HG03280 (cell line): ENCODE results near the gene TIMP2.
"Not testable (repeated sequence)": the region's sequence is repeated elsewhere in the genome, so short reads cannot be mapped to it uniquely, and the experiment has no call there.

Source experiments
- ATAC-seq: cut with Tn5 transposase; IDR thresholded peaks from one replicate; pipeline ENCODE4 v1.9.1; 2021; ENCODE audit warnings: mild to moderate bottlenecking, moderate library complexity; ENCODE audit not compliant: unreplicated experiment

TIMP2 gene, protein sequence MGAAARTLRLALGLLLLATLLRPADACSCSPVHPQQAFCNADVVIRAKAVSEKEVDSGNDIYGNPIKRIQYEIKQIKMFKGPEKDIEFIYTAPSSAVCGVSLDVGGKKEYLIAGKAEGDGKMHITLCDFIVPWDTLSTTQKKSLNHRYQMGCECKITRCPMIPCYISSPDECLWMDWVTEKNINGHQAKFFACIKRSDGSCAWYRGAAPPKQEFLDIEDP

DNA sequence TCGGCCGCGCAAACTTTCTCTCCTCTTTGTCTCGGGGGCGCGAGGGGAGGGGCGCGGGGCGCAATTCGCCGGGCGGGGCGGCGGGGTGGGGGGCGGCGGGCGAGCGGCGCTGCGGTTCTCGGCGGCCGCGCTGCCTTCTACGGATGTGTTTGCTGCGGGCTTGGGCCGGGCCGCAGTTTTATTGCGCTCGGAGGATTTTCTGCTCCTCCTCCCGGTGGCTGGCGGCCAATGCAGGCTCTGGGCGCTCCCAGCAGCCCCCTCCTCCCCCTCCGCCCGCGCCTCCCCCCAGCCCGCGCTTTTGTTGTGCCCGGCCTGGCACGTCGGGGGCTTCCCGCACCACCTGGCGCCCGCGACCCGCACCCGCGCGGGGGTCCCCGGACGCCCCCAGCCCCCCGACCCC lies at the start of gene TIMP2:
TSS of gene TIMP2 (minus strand) at position 154 of the 400 bp plus-strand sequence. CDS start 299 bp downstream, outside the sequence.
- ATAC-seq: no peak

DNA sequence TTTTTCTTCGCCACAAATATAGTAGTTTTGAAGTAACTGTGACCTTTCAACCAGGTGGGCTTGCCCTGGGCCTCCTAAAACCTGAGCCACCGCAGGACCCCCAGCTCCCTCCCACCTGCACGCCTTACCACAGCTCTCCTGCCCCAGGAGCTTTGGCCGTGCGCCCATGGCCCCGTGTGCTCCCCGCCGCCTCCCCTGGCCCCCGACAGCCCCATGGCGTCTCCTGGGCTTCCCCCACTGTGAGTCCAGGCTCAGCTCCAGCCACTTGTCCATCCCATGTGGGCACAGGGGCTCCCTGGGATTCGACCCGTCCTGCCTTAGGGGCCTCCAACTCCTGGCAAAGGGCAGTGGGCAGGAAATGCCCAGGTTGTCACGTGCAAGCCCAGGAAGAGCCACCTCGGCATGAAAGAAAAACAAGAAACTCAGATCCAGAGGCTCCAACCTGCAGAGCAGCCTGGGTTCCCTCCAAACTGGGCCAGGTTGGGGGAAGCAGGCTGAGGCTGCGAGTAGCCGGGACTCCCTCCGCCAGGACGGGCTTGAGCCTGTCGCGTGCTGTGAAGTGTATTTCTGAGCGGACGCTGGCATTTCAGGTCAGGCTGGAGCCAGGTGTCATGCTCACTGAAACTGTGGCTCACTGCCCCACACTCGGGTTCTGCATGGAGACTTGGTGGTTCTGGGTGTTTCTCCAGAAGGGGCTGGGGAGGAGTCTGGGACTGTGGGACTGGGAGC lies 48.8 kb upstream of the TIMP2 start:
- ATAC-seq: no peak

DNA sequence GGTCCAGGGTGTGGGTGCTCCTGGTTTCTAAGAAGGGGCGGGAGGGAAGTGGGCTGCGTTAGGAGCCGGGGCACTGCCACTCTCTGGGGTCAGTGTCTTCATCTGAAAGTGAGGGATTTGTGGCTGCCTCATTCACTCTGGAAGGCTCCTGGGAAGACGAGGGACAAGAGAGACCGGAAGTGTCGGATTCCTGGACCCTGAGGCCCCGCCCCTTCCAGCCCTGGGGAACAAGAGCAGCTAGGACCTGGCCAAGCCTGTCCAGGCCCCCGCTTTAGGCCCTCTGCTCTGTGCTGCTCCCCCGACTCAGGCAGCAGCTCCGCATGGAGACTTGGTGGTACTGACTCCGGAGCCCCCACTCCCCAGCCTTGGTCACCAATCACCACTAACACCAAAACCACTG lies 48.0 kb upstream of the TIMP2 start:
- no peak for ATAC-seq

DNA sequence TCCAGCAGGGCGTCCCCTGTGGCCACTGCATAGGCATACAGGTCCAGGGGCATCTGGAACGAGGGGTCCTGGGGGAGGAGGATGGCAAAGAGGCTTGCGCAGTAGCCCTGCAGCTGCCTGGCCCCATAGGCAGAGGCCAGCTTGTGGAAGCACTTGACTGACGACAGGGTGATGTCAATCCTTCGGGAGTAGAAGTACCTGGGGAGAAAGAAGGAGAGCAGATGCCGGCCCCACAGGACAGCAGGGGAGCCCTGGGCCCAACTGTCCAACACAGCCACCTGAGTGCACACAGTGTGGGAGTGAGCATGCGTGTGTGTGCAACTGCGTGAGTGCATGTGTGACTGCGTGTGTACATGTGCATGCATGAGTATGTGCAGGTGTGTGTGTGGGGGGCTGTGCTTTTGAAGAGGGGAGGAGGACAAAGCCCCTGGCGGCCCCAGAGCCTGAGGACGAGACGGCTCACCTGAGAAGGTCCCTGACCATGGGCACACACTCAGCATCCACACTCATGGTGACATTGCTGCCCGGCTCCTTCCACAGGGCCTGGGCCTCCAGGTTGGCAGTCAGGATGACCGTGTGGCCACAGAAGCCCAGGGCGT lies 47.4 kb upstream of the TIMP2 start:
- no peak for ATAC-seq

DNA sequence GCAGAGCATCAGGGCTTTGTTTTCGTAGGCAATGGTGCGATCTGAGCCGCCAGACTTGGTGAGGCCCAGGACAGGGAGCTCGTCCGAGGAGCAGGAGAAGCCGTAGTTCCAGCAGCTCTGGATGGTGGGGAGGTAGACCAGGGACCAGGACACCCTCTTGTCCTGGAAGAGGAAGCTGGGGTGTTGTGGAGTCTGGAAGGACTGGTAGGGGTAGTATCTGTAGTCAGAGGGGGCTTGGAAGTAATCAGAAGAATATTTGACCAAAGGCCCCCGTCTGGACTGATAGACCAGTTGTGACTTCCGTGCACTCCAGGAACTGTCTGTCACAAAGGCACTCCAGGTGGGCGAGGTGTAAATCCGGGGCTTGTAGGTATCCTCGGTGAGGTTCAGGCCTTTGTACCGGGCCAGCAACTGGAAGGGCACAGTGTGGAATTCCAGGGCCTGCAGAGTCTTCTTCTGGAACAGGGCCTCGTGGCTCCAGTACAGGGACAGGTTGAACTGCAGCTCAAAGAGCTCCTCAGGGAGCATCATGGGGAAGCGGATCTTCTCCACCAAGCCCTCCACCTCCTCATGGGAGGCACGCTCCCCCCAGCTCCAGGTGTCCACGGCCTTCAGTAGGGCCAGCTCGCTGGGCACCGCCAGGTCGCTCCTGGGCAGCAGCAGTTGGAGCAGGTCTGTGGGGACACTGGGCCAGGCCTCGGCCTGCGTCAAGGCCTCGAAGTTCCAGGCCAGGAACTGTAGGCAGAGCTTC lies 46.7 kb upstream of the TIMP2 start:
- ATAC-seq: no peak

DNA sequence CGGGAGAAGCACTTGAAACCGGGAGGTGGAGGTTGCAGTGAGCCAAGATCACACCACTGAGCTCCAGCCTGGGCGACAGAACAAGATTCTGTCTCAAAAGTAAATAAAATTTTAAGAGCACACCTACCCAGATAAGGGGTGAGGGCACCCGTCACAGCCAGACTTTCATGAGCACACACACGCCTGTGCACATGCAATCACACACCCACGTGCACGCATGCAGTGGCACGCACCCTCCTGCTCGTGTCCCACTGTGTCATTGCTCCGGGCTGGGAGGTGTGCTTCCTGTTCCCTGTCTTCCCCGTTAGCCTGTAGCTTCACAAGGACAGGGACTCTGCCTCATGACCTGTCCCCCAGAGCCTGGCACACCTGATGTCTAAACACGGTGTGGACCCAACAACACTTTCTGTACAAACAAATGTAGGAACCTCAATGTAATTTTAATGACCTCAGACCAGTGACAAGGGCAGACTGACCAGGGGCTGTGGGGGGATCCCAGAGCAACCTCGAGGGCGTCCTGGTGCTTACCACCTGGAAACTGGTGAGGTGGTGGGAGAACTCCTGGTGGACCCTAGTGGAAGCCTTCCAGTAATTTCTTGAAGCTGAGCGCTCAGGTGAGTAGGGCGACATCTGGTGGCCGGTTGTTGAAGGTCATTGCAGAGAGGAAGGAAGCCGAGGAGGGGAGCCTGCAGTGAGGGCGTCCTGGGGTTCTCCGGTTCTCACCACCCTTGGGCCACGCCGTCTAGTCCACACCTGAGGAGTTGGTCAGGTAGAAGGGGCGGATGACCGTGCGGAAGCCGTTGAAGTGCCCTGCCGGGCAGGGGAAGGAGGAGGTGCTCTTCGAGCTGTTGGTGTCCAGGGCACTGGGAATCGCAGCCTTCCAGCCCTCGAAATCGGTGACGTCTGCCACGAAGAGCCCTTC lies 45.9 kb upstream of the TIMP2 start:
- ATAC-seq: no peak

DNA sequence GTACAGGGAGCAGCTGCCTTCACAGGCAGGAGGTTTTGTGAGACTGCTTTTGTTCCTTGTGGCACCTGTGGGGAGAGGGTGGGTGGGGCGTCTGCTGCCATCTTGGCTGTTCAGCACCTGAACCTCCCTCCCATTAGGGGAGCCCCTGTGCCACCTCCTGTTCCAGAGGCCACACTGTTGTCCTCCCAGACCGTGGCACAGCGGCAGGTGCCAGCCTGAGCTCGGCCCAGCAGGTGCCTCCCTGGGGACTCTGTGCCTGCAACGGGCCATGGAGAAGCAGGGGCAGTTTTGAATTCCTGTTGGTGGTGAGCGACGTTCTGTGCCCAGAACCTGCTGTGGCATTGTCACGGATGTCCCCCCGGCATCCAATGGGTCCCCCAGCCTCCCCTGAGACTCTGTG lies 44.7 kb upstream of the TIMP2 start:
- no peak for ATAC-seq

DNA sequence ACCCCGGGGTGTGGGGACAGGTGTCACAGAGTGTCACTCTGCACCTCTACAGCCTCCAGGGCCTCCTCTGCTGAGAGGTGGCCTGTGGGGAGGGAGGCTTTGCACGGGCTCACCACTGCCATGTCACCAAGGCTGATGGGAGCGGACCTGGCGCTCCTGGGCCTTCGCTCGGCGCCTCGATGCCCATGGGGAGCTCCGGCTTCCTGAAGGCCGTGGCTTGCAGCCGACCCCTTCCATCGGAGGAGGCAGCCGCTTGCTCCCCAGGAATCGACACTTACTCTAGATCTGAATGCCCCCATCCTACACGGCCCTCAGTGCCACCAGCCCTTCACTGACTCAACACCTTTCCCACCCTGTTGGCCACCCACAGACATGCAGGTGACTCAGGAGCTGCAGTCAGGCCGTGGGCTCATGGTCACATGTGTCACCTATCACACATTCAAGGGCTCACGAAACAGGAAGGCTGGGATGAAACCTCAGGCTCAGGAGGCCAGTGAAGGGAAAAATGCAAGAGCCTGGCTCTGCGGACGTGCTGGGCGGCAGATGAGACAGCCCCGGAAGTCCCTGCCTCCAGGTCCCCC lies 42.7 kb upstream of the TIMP2 start:
- no peak for ATAC-seq

DNA sequence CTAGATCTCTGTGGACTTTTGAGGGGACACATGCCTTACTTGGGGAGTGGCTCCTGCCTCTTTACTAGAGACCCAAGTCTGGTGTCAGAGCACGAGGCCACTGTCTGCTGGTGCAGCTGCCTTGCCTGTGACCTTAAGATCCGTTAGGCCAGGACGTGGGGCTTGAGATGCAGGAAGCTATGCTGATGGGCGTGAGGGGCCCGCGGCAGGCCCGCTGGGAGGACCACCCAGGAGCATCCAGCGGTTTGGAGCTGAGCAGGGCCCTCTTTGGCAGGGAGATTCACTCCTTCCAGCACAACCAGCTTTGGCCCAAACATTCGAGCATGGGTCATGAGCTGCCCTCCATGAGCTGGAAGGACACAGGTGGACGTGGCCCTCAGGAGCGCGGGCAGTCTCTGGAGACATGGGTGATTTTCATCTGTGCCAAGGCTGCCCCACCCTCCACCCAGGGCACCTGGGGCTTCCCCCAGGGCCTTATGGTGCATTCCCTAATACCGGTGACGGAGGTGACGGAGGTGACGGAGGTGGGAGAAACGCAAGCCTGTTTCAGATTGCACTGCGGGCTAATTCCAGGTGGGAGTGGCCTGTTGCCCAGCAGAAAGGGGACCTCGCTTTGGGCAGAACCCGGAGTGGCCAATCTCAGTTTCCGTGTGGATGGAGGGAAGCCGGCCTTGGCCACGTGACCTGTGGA lies 41.9 kb upstream of the TIMP2 start:
- no peak for ATAC-seq

DNA sequence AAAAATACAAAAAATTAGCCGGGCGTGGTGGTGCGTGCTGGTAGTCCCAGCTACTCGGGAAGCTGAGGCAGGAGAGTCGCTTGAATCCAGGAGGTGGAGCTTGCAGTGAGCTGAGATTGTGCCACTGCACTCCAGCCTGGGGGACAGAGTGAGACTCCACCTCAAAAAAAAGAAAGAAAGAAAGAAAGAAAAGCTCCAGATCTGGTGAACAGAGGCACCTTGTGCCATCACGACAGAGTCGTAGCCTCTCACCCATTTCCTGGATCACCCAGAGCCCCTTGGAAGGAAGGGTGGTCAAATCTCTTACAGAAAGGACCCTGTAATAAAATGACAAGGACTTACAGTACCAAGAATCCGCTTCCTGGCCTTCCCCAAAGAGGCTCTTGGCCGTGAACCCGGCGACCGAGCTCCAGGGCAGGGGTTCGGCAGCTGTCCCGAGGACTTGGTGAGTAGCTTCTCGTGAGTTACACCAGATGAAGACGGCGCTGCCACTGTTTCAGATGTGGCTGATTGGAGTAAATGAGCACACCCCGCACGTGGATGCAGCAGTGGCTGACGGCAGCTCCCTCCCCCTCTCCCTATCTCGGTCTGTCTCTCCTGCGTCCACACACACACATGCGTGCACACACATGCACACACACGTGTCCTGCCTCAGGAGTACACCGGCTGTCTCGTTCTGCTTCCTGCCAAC lies 41.1 kb upstream of the TIMP2 start:
- no peak for ATAC-seq

DNA sequence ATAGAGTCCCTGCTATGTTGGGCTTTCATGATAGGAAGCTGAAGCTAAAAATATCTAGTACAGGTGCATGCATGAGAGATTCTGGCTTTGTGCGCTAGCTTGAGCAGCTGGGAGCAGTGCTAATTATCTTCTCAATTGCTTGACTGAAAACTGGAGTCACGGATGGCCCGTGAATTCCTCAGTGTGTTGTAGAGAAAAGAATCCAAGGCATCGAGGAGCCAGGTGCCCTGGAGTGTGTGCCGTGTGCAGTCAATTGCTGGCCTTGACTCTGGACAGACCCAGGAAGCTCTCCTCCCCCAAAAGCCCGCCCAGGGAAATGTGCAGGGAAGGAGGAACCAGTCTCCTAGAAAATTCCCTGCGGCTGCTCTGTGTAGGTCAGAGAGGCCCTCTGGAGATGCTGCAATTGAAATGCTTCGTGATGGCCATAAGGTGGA lies 40.3 kb upstream of the TIMP2 start:
- no peak for ATAC-seq

DNA sequence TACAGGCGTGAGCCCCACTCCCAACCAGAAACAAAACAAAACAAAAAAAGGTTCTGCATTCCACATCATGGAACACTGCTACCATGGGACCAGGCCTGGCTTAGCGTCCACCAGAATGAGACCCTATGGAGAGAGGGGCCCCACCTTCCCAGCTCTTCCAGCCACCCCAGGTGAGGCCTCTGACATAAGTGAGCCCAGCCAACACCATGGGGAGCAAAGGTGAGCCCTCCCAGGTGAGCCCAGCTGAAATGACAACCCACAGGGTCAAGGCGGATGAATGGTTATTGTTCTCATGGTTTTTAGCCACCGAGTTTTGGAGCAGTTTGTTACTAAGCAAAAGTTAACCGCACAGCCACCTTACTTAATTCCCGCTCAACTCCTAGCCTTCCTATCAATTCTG lies 38.2 kb upstream of the TIMP2 start:
- no peak for ATAC-seq

DNA sequence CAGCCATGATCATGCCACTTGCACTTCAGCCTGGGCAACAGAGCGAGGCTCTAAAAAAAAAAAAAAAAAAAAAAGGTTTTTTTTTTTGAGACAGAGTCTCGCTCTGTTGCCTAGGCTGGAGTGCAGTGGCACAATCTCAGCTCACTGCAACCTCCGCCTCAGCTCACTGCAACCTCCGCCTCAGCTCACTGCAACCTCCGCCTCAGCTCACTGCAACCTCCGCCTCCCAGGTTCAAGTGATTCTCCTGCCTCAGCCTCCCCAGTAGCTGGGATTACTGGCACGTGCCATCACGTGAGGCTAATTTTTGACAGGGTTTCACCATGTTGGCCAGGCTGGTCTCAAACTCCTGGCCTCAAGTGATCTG lies 37.8 kb upstream of the TIMP2 start:
- ATAC-seq: not testable (repeated sequence)

DNA sequence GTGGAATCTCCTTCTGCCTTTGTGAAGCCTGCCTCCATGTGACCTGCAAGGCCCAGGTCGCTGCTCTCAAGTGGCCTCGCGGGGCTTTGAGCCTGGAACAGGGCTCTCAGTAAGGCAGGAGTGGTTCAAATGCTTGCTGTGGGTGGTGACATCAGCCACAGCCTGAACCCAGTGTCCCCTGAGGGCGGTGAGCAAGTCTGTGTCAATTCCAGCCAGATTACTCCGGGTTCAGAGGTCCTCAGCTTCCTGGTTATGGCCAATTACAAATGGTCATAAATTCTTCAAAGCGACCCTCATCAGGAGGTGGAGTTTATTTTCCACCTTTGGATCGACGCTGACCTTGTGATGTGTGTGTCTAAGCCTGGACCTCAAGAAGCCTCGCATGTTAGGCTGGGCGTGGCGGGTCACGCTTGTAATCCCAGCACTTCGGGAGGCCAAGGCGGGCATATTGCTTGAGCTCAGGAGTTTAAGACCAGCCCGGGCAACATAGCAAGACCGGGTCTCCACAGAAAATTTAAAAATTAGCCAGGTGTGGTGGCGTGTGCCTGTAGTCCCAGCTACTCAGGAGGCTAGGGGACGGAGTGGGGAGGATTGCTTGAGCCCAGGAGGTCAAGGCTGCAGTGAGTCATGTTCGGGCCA lies 37.3 kb upstream of the TIMP2 start:
- no peak for ATAC-seq

DNA sequence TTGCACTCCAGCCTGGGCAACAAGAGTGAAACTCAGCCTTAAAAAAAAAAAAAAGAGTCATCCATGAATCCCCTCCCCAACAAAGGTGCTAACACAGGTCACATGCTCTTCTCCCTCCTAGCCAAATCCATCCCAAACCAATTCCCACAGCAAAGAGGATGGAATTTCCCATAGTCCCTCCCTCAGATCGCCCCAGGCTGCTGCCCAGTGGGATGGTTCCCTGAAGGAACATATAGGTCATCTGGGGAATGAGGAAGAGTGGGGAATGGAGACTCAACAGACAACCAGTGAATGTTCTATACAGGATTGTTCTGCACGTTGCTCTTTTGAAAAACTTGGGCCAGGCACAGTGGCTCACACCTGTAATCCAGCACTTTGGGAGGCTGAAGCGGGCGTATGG lies 36.4 kb upstream of the TIMP2 start:
- ATAC-seq: no peak

DNA sequence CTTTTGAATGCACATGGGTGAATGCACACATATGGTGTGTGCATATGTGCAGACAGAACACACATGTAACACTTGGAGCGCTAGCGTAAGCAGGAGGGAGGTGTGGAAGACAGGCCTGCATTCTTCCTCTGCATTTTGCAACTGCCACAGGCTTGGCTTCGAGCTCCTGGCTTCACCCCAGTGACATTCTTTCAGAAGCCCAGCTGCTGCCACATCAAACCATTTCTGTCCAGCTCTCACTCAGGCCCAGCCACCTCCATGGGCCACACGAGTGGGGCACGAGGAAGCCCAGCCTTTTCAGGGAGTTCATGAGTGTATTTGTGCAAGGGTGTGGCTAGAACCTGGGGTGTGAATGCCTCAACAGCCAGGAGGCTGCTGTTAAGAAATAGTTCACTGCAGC lies 35.7 kb upstream of the TIMP2 start:
- no peak for ATAC-seq

DNA sequence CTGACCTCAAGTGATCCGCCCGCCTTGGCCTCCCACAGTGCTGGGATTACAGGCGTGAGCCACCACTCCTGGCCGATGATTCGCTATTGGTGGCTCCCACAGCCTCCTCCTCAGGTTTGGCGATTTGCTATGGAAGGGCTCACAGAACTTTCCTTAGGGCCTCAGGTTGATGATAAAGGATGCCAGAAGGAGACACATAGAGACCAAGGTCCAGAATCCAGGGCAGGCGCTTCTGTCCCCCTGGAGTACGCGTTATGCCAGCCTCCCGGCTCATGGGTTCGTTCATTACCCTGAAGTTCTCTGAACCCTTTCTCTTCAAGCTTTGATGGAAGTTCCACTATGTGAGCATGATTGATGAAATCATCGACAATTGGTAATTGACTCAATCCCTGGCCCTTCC lies 34.6 kb upstream of the TIMP2 start:
- no peak for ATAC-seq

DNA sequence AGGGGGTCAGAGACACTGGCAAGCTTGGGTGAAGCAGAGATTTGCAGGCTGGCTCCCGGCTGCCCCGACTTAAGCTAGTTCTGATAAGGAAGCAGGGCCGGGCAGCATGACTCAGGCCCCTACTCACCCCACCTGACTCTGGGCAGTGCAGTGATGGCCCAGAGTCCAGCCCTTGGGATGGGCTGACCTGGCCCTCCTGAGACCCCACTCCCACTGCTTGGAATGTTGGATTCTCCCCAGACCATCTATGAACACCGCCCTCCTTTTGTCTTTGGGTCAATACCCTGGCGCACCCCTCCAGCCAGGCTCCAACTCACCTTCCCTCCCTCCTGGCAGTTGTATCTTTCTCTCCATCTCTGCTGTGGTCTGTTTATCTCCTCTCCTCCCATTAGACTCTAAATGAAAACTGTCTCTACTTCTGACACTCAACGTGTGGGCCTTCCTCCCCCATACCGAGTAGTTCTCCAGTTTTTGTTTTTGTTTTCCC lies 33.5 kb upstream of the TIMP2 start:
- ATAC-seq: no peak
